Activated CD4-positive, alpha-beta memory T cell treated with anti-CD3 and anti-CD28 coated beads for 36 hours (primary cell): ENCODE results near the gene MAMDC4. TPM values are rescaled to one million over a fixed set of nuclear protein-coding genes. Genes with fewer than 3 reads are reported as not detected.

Experiments
- CTCF ChIA-PET: fragments of 350-600 bp; sonication (Branson Sonifier 250); formaldehyde crosslinking; loops from one replicate; lab custom pipeline; 2021; ENCODE audit warnings: antibody characterized with exemption, inconsistent platforms; lab: Charles Lee
- POLR2A ChIA-PET: fragments of 350-600 bp; sonication (Branson Sonifier 250); formaldehyde crosslinking; loops from one replicate; lab custom pipeline; 2021; ENCODE audit warnings: antibody characterized with exemption; lab: Charles Lee
- DNase-seq: peaks from one replicate; pipeline ENCODE4 v3.0.0-alpha.2; 2020
- H3K27ac Mint-ChIP-seq: one replicate; pipeline ENCODE4 v1.8.0; 2021; ENCODE audit warnings: mixed read lengths
- H3K27me3 Mint-ChIP-seq: one replicate; pipeline ENCODE4 v1.8.0; 2021; ENCODE audit warnings: mixed read lengths
- H3K36me3 Mint-ChIP-seq: one replicate; pipeline ENCODE4 v1.8.0; 2021; ENCODE audit warnings: mixed read lengths
- H3K4me1 Mint-ChIP-seq: one replicate; pipeline ENCODE4 v1.8.0; 2021; ENCODE audit warnings: low read depth, mixed read lengths
- H3K4me3 Mint-ChIP-seq: one replicate; pipeline ENCODE4 v1.8.0; 2021; ENCODE audit warnings: mild to moderate bottlenecking, mixed read lengths
- H3K9me3 Mint-ChIP-seq: one replicate; pipeline ENCODE4 v1.8.0; 2021; ENCODE audit warnings: mixed read lengths
- intact Hi-C: fragments of 100-400 bp; cut with micrococcal nuclease; formaldehyde crosslinking; loops from one replicate; pipeline ENCODE4 v1.15.1; 2023
- total RNA-seq, 2 experiments: library from RNA; stranded (reverse); gene quantifications; one replicate each; pipeline ENCODE4 v1.2.3, GENCODE V29; 2021

Gene MAMDC4
- total RNA-seq, 2 experiments from 2014 or later, result 13.0 to 14.3 TPM

GRCh38 chr9:136808806-136809158 is 43.4 kb upstream of the MAMDC4 start:
- Mint-ChIP-seq H3K4me1 (peaks cover 34% of the 10 kb centered on the region), H3K36me3 (peaks cover 21% of the 10 kb centered on the region), H3K27me3 (no peaks in the 10 kb centered on the region), H3K4me3 (peak overlapping the region; percentile 68), H3K9me3 (no peaks in the 10 kb centered on the region), H3K27ac (no peak overlapping the region)
- POLR2A ChIA-PET, result interaction anchor here (1.4 to 2.4 kb wide), 2 partner anchors 81 to 93 kb away, joined by 3 to 6 read pairs; no protein-coding TSS in a partner anchor
- CTCF ChIA-PET, result interaction anchor here (0.8 to 9.8 kb wide), 8 partner anchors 9 to 259 kb away, joined by 3 to 56 read pairs (median 4); partner anchors contain the start of genes AJM1 and TMEM141
- DNase-seq, result no peak
- intact Hi-C loops, result loop anchor here (5.0 kb wide), 1 partner anchor 34 kb away; the partner anchor contains the start of gene AJM1

GRCh38 chr9:136814725-136815421 is 37.3 kb upstream of the MAMDC4 start:
- CTCF ChIA-PET, result interaction anchor here (2.6 kb wide), 1 partner anchor 28 kb away, joined by 12 read pairs; the partner anchor contains the start of gene AJM1
- Mint-ChIP-seq H3K27ac (no peak overlapping the region), H3K36me3 (peaks cover 26% of the 10 kb centered on the region), H3K27me3 (no peaks in the 10 kb centered on the region), H3K4me3 (no peak overlapping the region), H3K9me3 (no peaks in the 10 kb centered on the region), H3K4me1 (peaks cover 19% of the 10 kb centered on the region)
- intact Hi-C loops, result no loop called here
- POLR2A ChIA-PET, result interaction anchor here (0.6 to 1.2 kb wide), 3 partner anchors 20 to 160 kb away, joined by 3 to 4 read pairs (median 3); no protein-coding TSS in a partner anchor
- DNase-seq, result no peak

GRCh38 chr9:136815422-136815782 is 36.7 kb upstream of the MAMDC4 start:
- Mint-ChIP-seq H3K27ac (no peak overlapping the region), H3K9me3 (no peaks in the 10 kb centered on the region), H3K36me3 (peaks cover 22% of the 10 kb centered on the region), H3K27me3 (no peaks in the 10 kb centered on the region), H3K4me1 (peaks cover 15% of the 10 kb centered on the region), H3K4me3 (no peak overlapping the region)
- ChIA-PET CTCF (interaction anchor here (1.3 to 2.6 kb wide), 2 partner anchors 27 to 46 kb away, joined by 3 to 12 read pairs; partner anchors contain the start of gene AJM1), POLR2A (interaction anchor here (1.2 kb wide), 1 partner anchor 20 kb away, joined by 4 read pairs; no protein-coding TSS in a partner anchor)
- DNase-seq, result no peak
- intact Hi-C loops, result no loop called here

GRCh38 chr9:136820971-136821825 is 30.9 kb upstream of the MAMDC4 start:
- intact Hi-C loops, result no loop called here
- Mint-ChIP-seq H3K4me1 (peaks cover 2% of the 10 kb centered on the region), H3K27me3 (no peaks in the 10 kb centered on the region), H3K4me3 (no peak overlapping the region), H3K36me3 (peaks cover 13% of the 10 kb centered on the region), H3K27ac (no peak overlapping the region), H3K9me3 (no peaks in the 10 kb centered on the region)
- ChIA-PET CTCF (interaction anchor here (0.6 to 1.6 kb wide), 3 partner anchors 13 to 21 kb away, joined by 3 to 8 read pairs (median 5); partner anchors contain the start of genes AJM1 and RABL6), POLR2A (no interaction called here)
- no peak for DNase-seq

DNA sequence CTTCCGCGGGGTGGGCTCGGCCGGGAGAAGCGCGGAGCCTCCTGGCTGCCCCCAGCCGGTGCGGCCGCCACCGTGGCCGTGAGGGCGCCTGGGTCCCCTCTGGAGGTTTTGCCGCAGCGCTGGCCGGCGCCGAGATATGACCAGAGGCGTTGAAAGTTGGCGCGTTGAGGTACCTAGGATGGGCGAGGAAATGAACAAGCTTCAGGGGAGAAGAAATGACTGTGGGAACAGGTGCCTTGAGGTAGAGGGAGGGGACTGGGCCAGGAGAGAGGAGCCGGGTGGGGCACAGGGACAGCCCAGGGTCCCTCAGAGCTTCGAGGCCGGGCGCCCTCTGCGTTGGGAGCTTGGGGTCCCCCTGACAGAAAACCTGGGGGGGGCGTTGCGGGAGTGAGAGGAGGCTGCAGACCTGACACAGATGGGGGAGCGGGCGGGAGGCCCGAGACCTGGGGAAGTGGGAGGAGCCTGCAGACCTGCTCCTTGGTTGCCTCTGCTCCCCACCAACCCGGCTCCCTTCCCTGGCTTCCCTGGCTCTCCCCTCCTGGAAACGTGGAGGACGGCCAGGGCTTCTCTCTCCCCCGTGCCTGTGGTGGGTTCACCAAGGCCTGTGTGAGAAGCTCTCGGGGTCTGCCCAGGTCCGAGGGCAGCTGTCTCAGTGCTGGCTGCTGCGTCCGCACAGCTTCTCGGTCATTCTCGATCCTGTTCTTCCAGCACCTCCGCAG is 30.2 kb upstream of the MAMDC4 start:
- POLR2A ChIA-PET, result no interaction called here
- H3K27ac Mint-ChIP-seq, result no peak overlapping the region

GRCh38 chr9:136823136-136824046 is 28.8 kb upstream of the MAMDC4 start:
- Mint-ChIP-seq H3K4me3 (no peak overlapping the region), H3K27ac (no peak overlapping the region), H3K27me3 (no peaks in the 10 kb centered on the region), H3K36me3 (peaks cover 9% of the 10 kb centered on the region), H3K4me1 (peaks cover 2% of the 10 kb centered on the region), H3K9me3 (no peaks in the 10 kb centered on the region)
- intact Hi-C loops, result no loop called here
- no peak for DNase-seq
- ChIA-PET POLR2A (no interaction called here), CTCF (interaction anchor here (0.7 to 1.2 kb wide), 3 partner anchors 11 to 243 kb away, joined by 3 to 6 read pairs (median 3); partner anchors contain the start of gene AJM1)

More for the DNA sequence above, 30.2 kb upstream of the MAMDC4 start:
- Mint-ChIP-seq H3K36me3 (peaks cover 12% of the 10 kb centered on the region), H3K27me3 (no peaks in the 10 kb centered on the region), H3K9me3 (no peaks in the 10 kb centered on the region), H3K4me3 (no peak overlapping the region), H3K4me1 (peaks cover 2% of the 10 kb centered on the region)
- intact Hi-C loops, result no loop called here
- CTCF ChIA-PET, result interaction anchor here (1.0 kb wide), 1 partner anchor 20 kb away, joined by 3 read pairs; the partner anchor contains the start of gene AJM1
- no peak for DNase-seq

DNA sequence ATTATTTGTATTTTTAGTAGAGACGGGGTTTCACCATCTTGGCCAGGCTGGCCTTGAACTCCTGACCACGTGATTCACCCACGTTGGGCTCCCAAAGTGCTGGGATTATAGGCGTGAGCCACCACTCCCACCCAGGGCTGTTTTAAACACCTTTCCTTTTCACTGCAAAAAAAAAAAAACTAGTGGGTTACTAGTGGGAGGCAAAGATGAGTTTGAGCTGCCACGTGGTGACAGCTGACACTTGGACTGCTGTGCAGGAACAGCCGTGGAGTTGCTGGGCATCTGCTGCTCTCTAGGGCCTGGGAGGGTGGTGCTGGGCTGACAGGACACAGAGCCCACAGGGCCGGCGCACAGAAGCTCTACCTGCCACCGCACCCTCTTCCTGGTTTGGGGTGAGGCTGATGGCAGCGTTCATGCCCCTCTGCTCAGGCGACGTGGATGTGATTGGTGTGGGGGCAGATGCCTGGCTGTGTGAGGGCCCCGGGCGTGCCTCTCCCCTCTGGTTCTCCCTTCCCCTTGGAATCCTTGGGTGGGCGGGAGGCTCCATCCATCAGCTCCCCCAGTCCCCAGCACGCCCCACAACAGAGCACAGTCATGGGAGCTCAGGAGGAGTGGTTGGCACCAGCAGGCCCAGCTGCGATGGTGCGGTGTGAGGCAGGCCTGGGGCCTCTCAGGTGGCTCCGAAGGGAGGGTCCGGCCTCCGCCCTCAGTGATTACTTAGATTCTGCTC is 27.5 kb upstream of the MAMDC4 start:
- POLR2A ChIA-PET, result no interaction called here
- DNase-seq, result no peak

DNA sequence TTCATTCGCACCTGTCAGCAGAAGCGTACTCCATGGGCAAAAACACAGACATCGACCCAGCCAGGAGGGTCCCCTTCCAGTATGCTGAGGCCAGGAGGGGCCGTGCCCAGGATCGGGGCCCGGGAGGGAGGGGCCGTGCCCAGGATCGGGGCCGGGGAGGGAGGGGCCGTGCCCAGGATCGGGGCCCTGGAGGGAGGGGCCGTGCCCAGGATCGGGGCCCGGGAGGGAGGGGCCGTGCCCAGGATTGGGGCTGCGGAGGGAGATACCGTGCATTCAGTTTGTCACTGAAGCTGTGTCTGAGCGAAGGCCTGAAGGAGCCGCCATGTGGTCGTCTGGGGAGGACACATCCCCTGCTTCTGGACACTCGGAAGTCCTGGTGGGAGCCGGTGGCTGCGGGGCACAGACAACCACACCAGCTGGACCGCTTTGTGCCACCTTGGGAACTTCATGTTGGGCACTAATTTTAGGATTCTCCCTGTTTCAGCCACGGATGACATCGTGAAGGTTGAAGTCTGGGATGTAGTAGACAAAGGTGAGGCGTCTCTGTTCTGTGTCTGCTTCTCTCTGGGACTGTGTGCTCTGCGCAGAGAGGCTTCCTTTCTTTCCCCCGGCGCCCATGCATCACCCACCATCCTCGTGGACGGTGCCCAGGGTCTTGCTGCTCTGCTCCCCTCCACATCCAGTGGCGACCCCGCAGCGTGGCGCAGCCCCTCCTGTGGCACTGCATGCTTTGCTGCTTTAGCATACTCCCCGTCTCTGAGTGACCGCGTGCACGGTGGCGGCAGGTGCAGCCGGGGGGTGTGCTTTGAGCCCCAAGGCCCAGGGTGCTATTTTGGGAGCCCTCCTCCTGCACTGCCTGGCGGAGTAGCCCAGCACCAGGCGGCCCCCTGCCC is 26.6 kb upstream of the MAMDC4 start:
- POLR2A ChIA-PET, result interaction anchor here (0.6 kb wide), 1 partner anchor 96 kb away, joined by 3 read pairs; no protein-coding TSS in a partner anchor
- Mint-ChIP-seq H3K9me3 (no peaks in the 10 kb centered on the region), H3K27me3 (no peaks in the 10 kb centered on the region), H3K36me3 (peaks cover 16% of the 10 kb centered on the region), H3K27ac (no peak overlapping the region), H3K4me1 (peaks cover 2% of the 10 kb centered on the region), H3K4me3 (no peak overlapping the region)
- CTCF ChIA-PET, result interaction anchor here (1.1 kb wide), 1 partner anchor 16 kb away, joined by 3 read pairs; the partner anchor contains the start of gene AJM1
- intact Hi-C loops, result no loop called here
- no peak for DNase-seq

More for the DNA sequence above, 27.5 kb upstream of the MAMDC4 start:
- CTCF ChIA-PET, result no interaction called here
- Mint-ChIP-seq H3K4me3 (no peak overlapping the region), H3K9me3 (no peaks in the 10 kb centered on the region), H3K27ac (no peak overlapping the region), H3K36me3 (peaks cover 16% of the 10 kb centered on the region), H3K4me1 (peaks cover 2% of the 10 kb centered on the region), H3K27me3 (no peaks in the 10 kb centered on the region)
- intact Hi-C loops, result no loop called here

GRCh38 chr9:136826188-136826541 is 26.0 kb upstream of the MAMDC4 start:
- H3K27me3 Mint-ChIP-seq, result no peaks in the 10 kb centered on the region
- intact Hi-C loops, result no loop called here
- POLR2A ChIA-PET, result no interaction called here

More at GRCh38 chr9:136826188-136826541, 26.0 kb upstream of the MAMDC4 start:
- Mint-ChIP-seq H3K27ac (no peak overlapping the region), H3K4me3 (no peak overlapping the region), H3K36me3 (peaks cover 20% of the 10 kb centered on the region), H3K9me3 (no peaks in the 10 kb centered on the region), H3K4me1 (no peaks in the 10 kb centered on the region)
- no peak for DNase-seq
- CTCF ChIA-PET, result interaction anchor here (0.6 to 1.1 kb wide), 2 partner anchors 16 to 314 kb away, joined by 3 read pairs; partner anchors contain the start of gene AJM1
